Adrenal gland (tissue), 12 donors: Measurements from ENCODE around the gene CPLANE2. TPM values are rescaled to one million over a fixed set of nuclear protein-coding genes. Genes with fewer than 3 reads are reported as not detected.

Experiments
- DNase-seq, 7 donors: peaks; one replicate each; pipeline ENCODE4 v3.0.0-alpha.2; 2019 to 2020
- H3K27ac ChIP-seq, 5 donors: fragments of 200-600 bp; sonication (generic) in 4 of 5; 1 replicate in 3 of 5; 2 replicates in 2 of 5; pipeline versions ENCODE4 v1.5.1 to v1.8.0; 2016 to 2020; ENCODE audit warnings: mild to moderate bottlenecking in 1 of 5
- H3K27me3 ChIP-seq: fragments of 200-600 bp; 2 replicates; pipeline ENCODE4 v1.8.0; 2021
- H3K36me3 ChIP-seq, 2 donors: fragments of 200-600 bp; replicated peaks in 1 of 2; 1 replicate in 1 of 2; 2 replicates in 1 of 2; pipeline versions ENCODE4 v1.5.1 to v1.8.0; 2018 to 2022
- H3K4me1 ChIP-seq, 2 donors: fragments of 200-600 bp; replicated peaks in 1 of 2; 1 replicate in 1 of 2; 2 replicates in 1 of 2; pipeline versions ENCODE4 v1.5.1 to v1.8.0; 2018 to 2021
- H3K4me3 ChIP-seq, 4 donors: fragments of 200-600 bp; sonication (generic) in 3 of 4; one replicate each; pipeline ENCODE4 v1.5.1; 2016 to 2018
- H3K9me3 ChIP-seq, 3 donors: fragments of 200-600 bp; sonication (generic) in 1 of 3; replicated peaks in 1 of 3; 1 replicate in 2 of 3; 2 replicates in 1 of 3; pipeline versions ENCODE4 v1.5.1 to v1.8.0; 2016 to 2021
- POLR2A ChIP-seq, 2 donors: fragments of 450-650 bp; IDR thresholded peaks; one replicate each; pipeline ENCODE4 v1.6.1; 2017; ENCODE audit warnings: antibody characterized with exemption in 2 of 2, mild to moderate bottlenecking in 2 of 2, moderate library complexity in 1 of 2
- WGBS, 4 donors: extraction: QIAGEN DNeasy Blood & Tissue Kit in 2 of 4; methylation state at CpG; one replicate each; pipeline versions ENCODE4 v1.1.5 to v1.1.7; 2013 to 2017; 5-methylcytosine and 5-hydroxymethylcytosine counted together
- intact Hi-C, 2 donors: fragments of 100-400 bp; cut with DNase I; formaldehyde crosslinking; loops; one replicate each; pipeline versions ENCODE4 v1.14.1 to v1.15.0; 2022 to 2023
- polyA plus RNA-seq, 3 donors: library from polyadenylated mRNA; stranded (reverse); fragments of 200-250 nt in 2 of 3; fragments of 350-450 nt in 1 of 3; fragmentation: Illumina TruSeq in 1 of 3; extraction: RNeasy Lipid Tissue Mini Kit (QIAGEN cat#74804) in 1 of 3; gene quantifications; one replicate each; pipeline ENCODE4 v1.2.3, GENCODE V29; 2013 to 2014
- total RNA-seq, 9 donors: library from RNA; depleted of rRNA in 4 of 9; stranded (reverse); fragments of >200 nt in 4 of 9; fragments of 120-200 nt in 1 of 9; fragmentation: NEBNext Ultra II Directional in 1 of 9; extraction: Animal tissue kit (Norgen Biotek cat#: 25700) in 1 of 9; gene quantifications; one replicate each; pipeline versions ENCODE4 v1.1.0 to v1.2.4, GENCODE V29; 2013 to 2023
- TF ChIP-seq, protein P1 (sequence below), 6 experiments: fragments of 450-650 bp in 4 of 6; fragments of 200-600 bp in 2 of 6; sonication (generic) in 1 of 6; IDR thresholded peaks; 1 replicate in 5 of 6; 2 replicates in 1 of 6; pipeline versions ENCODE4 v1.5.1 to v1.8.0; 2016 to 2021; ENCODE audit warnings: antibody characterized with exemption in 6 of 6, mild to moderate bottlenecking in 2 of 6, moderate library complexity in 1 of 6
- donor health status: healthy with polysubstance abuse.
- donor health status: Bipolar disorder and iron deficiency.
- donor health status: DM: yes; HTN: yes; CAD: no.
- donor health status: DM: no; HTN: no; CAD: no.
- donor health status: DM: no; HTN: no; CAD: no.
- donor health status: DM: yes; HTN: yes; CAD: no.

The CPLANE2 gene
- total and polyA plus RNA-seq, 12 donors: 2.8 to 21.3 (median 11.5) TPM

- H3K27me3 ChIP-seq: no peaks in the 10 kb centered on the region
- H3K9me3 ChIP-seq: no peaks in the 10 kb centered on the region
- TF ChIP-seq, protein P1, sequence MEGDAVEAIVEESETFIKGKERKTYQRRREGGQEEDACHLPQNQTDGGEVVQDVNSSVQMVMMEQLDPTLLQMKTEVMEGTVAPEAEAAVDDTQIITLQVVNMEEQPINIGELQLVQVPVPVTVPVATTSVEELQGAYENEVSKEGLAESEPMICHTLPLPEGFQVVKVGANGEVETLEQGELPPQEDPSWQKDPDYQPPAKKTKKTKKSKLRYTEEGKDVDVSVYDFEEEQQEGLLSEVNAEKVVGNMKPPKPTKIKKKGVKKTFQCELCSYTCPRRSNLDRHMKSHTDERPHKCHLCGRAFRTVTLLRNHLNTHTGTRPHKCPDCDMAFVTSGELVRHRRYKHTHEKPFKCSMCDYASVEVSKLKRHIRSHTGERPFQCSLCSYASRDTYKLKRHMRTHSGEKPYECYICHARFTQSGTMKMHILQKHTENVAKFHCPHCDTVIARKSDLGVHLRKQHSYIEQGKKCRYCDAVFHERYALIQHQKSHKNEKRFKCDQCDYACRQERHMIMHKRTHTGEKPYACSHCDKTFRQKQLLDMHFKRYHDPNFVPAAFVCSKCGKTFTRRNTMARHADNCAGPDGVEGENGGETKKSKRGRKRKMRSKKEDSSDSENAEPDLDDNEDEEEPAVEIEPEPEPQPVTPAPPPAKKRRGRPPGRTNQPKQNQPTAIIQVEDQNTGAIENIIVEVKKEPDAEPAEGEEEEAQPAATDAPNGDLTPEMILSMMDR (IDR thresholded peaks at IDR 0.05): no peak
- no peak for TF ChIP-seq POLR2A (IDR thresholded peaks at IDR 0.05)
- 83 to 100% (median 88%) methylated on average over 1 to 2 of the region's 2 CpGs; no CpG with 5 or more reads in 1 of the 4 donors for WGBS, 4 donors
- H3K4me1 ChIP-seq: peaks cover 16 to 25% of the 10 kb centered on the region in 2 donors
- H3K36me3 ChIP-seq: peaks cover 0 to 6% of the 10 kb centered on the region in 2 donors
- intact Hi-C loops: no loop called here
- no peak for DNase-seq
- no peak overlapping the region for H3K27ac ChIP-seq
- H3K4me3 ChIP-seq: no peak overlapping the region
Observed at GRCh38 chr1:16204216-16204615, 32.8 kb downstream of the CPLANE2 start.

- peaks cover 12 to 20% of the 10 kb centered on the region in 2 donors for H3K4me1 ChIP-seq
- no peak overlapping the region for H3K4me3 ChIP-seq
- DNase-seq: no peak
- H3K27ac ChIP-seq: no peak overlapping the region
- TF ChIP-seq, protein P1 (IDR thresholded peaks at IDR 0.05): no peak
- TF ChIP-seq POLR2A (IDR thresholded peaks at IDR 0.05): no peak
- H3K9me3 ChIP-seq: no peaks in the 10 kb centered on the region
- H3K27me3 ChIP-seq: no peaks in the 10 kb centered on the region
- 48 to 85% (median 69%) methylated on average over 3 of the region's 3 CpGs for WGBS, 4 donors
- intact Hi-C loops: no loop called here
- peaks cover 0 to 6% of the 10 kb centered on the region in 2 donors for H3K36me3 ChIP-seq
Observed at GRCh38 chr1:16203550-16203949, 33.4 kb downstream of the CPLANE2 start.

GRCh38 chr1:16202281-16203210, 34.4 kb downstream of the CPLANE2 start:
- DNase-seq: no peak
- intact Hi-C loops: no loop called here
- no peaks in the 10 kb centered on the region for H3K27me3 ChIP-seq
- peaks cover 0 to 6% of the 10 kb centered on the region in 2 donors for H3K36me3 ChIP-seq
- 87 to 94% (median 91%) methylated on average over 20 to 24 of the region's 24 CpGs for WGBS, 4 donors
- TF ChIP-seq POLR2A (IDR thresholded peaks at IDR 0.05): no peak
- TF ChIP-seq, protein P1 (IDR thresholded peaks at IDR 0.05): no peak
- H3K4me3 ChIP-seq: no peak overlapping the region
- peaks cover 8 to 10% of the 10 kb centered on the region in 2 donors for H3K4me1 ChIP-seq
- no peak overlapping the region for H3K27ac ChIP-seq
- H3K9me3 ChIP-seq: no peaks in the 10 kb centered on the region

- DNase-seq: no peak
- intact Hi-C loops: loop anchor here in 1 of 2 donors (5.0 kb wide), 1 partner anchor 48 kb away; no protein-coding TSS in a partner anchor
Observed at GRCh38 chr1:16199700-16200099, 37.3 kb downstream of the CPLANE2 start.

More at GRCh38 chr1:16199700-16200099, 37.3 kb downstream of the CPLANE2 start:
- Histone ChIP-seq H3K9me3 (no peaks in the 10 kb centered on the region), H3K4me3 (no peak overlapping the region), H3K4me1 (peaks cover 0 to 6% of the 10 kb centered on the region in 2 donors), H3K27ac (no peak overlapping the region), H3K27me3 (no peaks in the 10 kb centered on the region), H3K36me3 (peaks cover 0 to 6% of the 10 kb centered on the region in 2 donors)
- 91 to 94% (median 93%) methylated on average over 4 of the region's 4 CpGs for WGBS, 4 donors
- no peak for TF ChIP-seq POLR2A (IDR thresholded peaks at IDR 0.05)
- TF ChIP-seq, protein P1 (IDR thresholded peaks at IDR 0.05): no peak
